RPMI8226 (cell line): ENCODE results near the gene PRRG2.
A peak's percentile ranks its signal among the peaks of the same experiment; 100 is the strongest.
"Not testable (repeated sequence)": the region's sequence is repeated elsewhere in the genome, so short reads cannot be mapped to it uniquely, and the experiment has no call there.

Source experiments
- DNase-seq: peaks from one replicate; pipeline ENCODE4 v3.0.0-alpha.2; 2015

The PRRG2 gene

DNA sequence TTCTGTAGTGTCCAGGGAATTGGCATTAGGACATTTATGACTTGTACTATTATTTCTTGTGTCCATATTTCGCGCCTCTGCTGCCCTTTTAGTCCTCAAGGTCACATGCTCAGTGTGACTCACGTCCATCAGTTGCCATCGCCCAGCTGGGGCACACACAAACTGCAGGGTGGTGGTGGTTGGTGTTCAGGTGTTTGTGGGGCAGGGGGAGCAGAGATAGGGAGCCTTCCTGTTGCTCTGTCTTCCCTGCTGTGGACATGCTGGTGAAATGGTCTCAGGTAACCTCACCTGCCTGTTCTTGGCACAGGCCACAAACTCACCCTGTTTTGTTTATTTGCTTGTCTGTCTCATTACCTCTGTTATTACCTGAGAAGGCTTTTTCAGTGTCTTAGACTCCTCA, 32.3 kb downstream of the PRRG2 start:
- DNase-seq, result no peak

DNA sequence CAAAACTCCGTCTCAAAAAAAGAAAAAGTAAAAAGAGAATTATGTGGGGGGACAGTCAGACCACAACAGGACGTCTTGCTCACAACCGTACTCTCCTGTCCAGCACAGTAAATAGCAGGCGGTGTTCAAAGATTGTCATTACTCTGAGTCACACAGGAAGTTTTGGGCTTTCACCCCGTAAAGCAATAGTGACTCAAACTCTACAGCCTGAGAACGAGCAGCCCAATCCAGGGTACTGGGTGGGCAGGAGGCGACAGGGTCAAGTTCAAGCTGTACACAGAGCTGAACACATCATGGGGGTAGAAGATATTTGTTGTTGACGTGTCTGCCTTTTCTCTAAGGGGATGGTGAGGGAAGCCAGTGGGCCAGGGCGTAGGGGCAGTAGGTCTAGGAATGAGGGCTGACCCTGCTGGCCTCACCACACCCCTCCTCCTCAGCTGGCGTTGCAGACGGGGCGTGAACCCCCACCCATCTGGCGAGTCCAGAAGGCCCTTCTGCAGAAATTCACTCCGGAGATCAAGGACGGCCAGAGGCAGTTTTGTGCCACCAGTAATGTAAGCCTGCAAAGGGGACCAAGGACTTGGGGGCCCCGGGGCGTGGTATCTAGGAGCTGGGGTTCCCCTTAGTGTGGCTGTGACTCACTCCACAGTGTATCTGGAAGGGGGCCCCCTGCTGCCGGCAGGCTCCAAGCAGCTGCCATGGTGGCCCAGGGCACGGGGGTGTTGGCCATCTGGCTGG, 33.1 kb downstream of the PRRG2 start:
- no peak for DNase-seq

DNA sequence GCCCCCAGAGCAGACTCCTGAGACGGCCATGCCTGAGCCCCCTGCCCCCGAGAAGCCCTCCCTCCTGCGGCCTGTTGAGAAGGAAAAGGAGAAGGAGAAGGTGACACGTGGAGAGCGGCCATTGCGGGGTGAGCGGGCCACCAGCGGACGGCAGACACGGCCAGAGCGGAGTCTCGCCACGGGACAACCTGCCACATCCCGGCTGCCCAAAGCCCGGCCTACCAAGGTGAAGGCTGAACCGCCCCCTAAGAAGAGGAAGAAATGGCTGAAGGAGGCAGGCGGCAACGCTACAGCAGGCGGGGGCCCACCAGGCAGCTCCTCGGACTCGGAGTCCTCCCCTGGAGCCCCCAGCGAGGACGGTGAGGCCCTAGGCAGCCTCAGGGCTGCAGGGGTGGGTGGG, 34.7 kb downstream of the PRRG2 start:
- no peak for DNase-seq

DNA sequence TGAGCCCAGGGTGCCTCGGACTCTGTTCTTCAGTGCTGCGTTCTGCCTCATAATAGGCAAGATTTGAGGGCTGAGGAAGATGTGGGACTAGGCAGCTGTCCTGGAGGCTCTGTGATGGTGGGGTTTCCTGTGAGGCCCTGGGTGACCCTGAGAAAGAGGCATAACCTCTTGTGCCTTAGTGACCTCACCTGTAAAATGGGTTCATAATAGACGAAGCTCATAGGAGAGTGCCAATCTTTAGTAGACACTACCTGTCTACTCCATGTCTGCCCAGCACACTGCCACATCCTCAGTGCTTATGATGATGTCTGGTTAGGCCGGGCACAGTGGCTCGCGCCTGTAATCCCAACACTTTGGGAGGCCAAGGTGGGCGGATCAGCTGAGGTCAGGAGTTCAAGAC, 35.4 kb downstream of the PRRG2 start:
- no peak for DNase-seq

DNA sequence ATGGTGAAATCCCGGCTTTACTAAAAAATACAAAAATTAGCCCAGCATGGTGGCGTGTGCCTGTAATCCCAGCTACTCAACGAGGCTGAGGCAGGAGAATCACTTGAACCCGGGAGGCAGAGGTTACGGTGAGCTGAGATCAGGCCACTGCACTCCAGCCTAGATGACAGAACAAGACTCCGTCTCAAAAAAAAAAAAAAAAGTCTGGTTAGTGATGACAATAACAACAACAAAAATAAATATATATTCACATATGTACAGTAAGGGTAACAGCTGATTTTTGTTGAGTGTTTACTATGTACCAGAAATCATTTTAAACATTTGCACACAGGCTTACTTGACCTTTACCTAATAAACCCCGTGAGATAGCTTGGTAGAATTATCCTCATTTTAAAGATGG, 35.8 kb downstream of the PRRG2 start:
- DNase-seq, result no peak

DNA sequence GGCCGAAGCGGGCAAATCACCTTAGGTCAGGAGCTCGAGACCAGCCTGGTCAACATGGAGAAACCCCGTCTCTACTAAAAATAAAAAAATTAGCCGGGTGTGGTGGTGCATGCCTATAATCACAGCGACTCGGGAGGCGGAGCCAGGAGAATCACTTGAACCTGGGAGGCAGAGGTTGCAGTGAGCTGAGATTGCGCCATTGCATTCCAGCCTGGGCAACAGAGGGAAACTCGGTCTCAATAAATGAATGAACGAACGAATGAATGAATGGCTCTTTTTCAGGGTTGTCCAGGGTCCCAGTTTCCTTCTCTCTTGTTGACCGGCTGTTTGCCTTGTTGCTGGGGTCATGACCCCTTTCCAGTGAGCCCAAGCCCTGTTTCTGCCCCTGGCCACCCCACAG, 36.7 kb downstream of the PRRG2 start:
- DNase-seq, result not testable (repeated sequence)

DNA sequence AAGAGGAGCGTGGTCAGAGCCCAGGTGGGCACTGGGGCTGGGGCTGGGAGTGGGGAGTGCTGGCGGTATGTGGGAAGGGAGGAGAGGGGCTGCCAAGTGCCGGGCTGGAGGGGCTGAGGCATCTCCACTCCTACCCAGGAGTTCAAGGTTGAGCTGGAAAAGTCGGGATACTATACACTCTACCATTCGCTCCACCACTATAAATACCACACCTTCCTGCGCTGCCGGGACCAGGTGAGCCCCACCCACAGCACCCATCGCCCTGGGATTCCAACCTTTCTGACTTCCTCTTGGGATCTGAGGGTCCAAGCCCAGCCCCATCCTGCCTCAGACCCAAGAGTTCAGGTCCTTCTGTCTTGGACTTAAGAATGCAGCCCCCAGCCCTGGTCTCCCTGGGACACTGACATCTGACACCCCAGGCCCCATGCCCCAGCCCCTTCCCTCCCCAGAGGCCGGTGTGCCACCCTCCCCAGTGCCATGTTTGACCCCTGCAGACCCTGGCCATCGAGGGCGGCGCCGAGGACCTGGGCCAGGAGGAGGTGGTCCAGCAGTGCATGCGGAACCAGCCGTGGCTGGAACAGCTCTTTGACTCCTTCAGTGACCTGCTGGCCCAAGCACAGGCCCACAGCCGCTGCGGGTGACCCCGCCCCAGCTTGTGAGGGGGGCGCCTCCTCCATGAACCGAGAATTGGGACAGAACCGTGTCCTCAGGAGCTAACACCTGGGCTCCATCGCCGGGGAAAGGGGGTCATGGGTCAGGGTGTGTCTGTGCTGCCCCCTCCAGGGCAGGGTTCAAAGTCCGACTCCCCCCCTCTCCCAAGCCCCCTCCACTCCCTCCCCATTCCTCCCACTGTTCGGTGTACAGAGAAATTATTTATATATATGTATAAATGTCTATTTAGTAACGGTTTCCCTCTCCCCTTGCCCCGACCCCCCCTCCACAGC, 44.1 kb downstream of the PRRG2 start:
- DNase-seq, result no peak

DNA sequence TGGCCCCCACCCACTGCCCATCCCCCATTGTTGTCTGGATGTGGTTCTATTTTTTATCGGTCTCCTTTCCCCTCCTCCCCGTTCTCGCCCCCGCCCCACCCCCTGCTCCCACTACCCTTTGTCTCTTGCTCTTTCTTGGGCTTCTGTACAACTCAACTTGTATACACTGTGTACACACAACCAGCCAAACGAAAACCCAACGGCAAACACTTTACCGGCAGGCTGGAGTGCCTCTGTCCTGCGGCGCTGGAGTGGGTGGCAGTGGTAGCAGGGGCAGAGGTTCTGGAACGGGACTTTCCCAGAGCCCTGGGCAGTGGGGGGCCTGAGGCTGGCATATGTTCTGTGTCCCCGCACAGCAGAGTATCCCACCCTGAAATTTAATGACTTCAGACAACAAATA, 45.1 kb downstream of the PRRG2 start:
- no peak for DNase-seq

DNA sequence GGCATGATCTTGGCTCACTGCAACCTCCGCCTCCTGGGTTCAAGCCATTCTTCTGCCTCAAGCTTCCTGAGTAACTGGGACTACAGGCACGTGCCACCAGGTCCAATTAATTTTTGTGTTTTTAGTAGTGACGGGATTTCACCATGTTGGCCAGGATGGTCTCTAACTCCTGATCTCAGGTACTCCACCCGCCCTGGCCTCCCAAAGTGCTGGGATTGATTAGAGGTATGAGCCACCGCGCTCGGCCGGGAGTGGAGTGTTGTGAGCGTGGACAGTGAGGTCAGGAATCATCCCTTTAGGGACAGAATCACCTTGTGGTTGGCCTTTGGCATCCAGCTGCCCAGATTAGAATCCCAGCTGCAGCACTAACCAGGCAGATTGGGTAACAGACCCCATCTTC, 48.5 kb downstream of the PRRG2 start:
- DNase-seq, result no peak

DNA sequence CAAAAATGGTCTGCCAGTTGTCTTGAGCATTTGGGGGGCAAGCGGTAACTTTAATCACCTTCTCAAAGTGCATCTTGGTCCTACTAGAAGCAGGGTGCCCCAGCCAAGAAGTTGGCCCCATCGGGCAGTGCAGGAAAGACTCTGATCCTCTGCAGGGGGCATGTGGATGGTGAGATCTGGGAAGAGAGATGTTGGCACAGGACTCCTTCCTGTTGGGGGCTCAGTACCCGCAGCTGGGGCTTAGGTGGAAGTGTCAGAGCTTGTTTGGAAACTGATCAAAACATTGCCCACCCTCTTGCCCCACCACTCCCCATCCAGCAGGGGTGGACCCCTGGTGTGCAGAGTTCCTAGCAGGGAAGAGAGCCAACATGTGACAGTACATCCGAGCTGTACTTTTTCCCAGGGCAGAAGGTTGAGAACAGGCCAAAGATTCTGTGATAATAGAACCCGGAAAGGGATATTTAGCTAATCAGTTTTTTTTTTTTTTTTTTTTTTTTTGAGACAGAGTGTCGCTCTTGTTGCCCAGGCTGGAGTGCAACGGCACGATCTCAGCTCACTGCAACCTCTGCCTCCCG, 50.0 kb downstream of the PRRG2 start:
- DNase-seq, result no peak

DNA sequence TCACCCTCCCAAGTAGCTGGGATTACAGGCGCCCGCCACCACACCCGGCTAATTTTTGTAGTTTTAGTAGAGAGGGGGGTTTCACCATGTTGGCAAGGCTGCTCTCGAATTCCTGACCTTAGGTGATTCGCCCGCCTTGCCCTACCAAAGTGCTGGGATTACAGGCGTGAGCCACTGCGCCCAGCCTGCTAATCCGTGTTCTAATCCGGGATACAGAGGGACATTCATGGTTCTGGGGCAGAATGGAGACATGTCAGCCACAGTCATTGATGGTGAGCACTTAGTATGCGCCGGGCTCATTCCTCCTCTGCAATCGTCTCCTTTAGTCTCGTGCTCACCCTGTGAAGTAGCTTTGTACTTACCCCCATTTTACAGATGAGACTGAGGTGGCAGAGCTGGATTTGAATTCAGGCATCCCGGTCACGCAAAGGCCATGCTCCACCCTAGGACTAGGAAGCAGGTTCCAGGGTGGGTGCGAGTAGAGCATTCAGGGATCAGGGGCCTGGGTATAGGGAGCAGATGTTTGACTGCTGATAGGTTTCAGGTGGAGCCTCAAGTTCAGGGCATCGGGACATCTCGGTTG, 50.6 kb downstream of the PRRG2 start:
- no peak for DNase-seq

DNA sequence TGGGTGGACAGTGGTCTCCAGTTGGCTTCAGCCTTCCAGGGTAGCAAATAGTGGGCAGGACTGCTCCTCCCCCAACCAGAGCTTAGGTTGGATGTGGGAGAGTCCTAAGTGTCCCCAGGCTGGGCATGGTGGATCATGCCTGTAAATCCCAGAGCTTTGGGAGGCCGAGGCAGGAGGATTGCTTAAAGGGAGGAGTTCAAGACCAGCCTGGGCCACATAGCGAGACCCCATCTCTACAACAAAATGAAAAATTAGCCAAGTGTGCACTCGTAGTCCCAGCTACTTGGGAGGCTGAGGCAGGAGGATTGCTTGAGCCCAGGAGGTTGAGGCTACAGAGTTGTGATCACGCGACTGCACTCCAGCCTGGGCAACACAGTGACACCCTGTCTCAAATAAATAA, 51.5 kb downstream of the PRRG2 start:
- no peak for DNase-seq

DNA sequence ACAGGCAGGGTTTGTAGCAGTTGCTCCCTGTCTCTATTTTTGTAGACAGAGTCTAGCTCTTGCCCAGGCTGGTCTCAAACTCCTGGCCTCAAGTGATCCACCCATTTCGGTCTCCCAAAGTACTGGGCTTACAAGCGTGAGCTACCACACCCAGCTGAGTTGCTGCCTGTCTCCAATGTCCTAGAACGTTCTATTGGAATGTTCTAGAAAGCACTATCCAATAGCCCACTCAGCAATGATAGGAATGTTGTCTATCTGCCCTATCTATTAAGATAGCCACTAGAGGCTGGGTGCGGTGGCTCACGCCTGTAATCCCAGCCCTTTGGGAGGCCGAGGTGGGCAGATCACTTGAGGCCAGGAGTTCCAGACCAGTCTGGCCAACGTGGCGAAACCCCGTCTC, 52.2 kb downstream of the PRRG2 start:
- not testable (repeated sequence) for DNase-seq

DNA sequence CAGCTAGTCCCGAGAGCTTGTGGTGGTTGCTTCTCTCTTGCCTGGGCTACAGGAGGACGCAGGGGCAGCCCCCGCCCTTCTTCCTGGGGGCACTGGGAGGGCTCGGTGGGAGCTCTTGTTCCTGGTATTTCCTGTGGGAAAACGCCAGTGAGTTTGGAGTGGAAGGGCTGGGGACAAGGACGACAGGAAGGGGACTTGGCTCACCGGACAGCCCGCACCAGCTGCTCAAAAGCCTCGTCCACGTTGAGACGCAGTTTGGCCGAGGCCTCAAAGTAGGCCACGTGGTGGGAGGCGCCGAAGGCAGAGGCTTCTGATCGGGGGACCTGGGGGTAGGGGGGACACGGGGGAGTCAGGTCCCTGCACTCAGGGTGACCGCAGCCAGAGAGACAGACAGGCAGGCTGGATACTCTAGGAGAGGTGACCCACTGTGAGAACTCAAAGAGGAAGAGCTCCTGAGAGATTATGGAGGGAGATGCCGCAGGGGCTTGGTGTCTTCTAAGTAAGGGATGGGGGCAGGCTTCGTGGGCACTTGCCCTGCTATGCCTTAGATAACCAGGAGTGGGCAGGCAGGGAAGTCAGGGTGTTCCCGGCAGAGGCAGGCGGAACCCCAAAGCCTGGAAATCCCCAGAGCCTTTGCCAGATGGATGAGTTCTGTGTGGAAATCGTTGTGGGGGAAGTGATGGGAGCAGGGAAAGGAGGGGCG, 54.6 kb downstream of the PRRG2 start:
- no peak for DNase-seq

DNA sequence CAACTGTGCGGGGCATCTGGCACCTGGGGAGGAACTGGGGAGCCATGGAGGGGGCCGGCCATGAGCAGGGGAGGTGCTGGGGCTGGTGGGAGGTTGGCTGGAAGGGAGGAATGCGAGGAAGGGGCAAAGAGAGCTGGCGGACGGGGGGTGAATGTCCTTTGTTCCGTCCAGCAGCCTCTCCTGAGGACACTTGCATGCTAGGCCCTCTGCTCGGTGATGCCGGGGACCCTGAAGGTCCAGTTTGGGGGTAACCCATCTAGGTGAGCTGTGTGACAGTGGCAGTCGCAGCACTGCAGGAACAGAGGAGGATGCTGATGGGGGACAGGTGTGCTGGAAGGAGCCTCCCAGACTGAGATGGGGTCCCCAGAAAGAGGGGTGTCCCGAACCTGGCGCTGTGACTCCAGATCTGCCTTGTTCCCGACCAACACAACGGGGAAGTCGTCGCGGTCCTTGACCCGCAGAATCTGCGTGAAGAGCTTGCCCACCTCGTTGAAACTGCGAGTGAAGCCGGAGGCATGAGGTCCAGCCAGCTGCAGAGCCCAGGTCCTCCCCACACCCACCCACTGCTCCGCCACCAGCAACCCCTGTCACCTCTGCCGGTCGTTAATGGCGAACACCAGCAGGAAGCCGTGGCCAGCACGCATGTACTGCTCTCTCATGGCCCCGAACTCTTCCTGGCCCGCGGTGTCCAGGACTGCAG, 55.3 kb downstream of the PRRG2 start:
- no peak for DNase-seq

DNA sequence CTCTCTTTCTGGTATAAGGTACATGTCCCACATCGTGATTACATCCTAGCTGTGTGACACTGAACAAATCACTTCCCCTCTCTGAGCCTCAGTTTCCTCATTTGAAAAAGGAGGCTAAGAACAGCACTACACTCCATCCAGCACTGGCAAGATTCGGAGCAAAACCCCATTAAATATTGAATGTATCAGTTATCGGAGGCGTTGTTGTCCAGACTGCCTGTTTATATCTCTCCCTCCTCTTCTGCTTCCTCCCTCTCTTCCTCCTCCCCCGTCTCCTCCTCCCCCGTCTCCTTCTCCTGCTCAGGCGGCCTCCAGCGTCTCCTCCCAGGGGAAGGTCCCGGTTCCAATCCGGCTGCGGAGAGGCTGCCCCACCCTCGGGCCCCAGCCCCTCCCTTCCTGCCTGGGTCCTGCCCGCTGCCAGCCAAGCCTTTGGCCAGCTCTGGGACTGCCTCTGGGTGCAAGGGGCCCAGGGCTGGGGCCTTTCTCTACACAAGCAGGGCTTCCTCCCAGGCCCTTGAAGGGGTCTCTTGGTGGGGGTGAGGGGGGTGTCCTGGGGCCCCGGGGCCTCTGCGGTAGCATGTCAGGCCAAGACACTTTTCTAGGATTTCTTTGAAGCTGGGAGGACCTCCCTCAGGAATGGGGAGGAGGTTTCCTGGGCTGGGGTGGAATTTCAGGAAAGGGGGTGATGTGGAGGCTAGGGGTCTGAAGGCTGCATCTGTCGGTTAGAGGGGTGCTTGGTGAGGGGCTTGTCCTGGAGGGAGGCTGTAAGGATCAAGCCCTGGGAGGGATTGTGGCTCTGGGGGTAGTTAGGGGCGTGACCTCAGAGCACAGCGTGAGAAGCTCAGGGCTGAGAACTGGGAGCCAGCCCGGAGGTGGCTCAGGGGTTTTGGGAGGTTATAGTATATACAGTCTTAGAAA, 57.0 kb downstream of the PRRG2 start:
- DNase-seq, result no peak

DNA sequence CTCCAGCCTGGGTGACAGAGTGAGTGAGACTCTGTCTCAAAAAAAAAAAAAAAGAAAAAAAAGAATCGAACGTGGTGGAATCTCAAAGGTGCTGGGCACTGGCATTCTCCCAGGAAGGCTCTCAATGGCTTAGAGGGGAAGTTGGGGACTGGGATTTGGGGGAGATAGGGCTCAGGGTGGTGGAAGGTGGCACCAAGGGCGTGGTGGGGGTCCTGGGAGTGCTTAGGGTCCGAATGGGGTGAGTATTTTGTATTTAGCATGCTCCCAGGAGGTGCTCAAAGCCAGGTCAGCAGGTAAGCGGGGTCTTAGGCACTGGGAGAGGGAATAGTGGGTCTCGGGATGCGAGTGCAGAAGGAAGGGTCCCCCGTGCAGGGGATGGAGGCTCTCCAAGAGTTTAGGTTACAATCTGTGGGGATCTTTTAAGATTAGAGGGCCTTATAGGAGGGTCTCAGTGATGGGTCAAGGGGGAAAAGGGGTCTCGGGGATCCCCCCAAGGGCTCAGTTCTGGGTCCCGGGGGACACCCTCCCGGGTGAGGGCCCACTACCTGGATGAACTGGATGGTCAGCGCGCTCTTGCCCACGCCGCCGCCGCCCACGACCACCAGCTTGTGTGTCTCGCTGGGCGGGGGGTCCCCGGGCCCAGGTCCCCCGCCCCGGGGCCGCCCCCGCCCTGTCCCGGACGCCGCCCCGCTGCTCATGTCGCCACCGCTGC, 58.4 kb downstream of the PRRG2 start:
- no peak for DNase-seq

DNA sequence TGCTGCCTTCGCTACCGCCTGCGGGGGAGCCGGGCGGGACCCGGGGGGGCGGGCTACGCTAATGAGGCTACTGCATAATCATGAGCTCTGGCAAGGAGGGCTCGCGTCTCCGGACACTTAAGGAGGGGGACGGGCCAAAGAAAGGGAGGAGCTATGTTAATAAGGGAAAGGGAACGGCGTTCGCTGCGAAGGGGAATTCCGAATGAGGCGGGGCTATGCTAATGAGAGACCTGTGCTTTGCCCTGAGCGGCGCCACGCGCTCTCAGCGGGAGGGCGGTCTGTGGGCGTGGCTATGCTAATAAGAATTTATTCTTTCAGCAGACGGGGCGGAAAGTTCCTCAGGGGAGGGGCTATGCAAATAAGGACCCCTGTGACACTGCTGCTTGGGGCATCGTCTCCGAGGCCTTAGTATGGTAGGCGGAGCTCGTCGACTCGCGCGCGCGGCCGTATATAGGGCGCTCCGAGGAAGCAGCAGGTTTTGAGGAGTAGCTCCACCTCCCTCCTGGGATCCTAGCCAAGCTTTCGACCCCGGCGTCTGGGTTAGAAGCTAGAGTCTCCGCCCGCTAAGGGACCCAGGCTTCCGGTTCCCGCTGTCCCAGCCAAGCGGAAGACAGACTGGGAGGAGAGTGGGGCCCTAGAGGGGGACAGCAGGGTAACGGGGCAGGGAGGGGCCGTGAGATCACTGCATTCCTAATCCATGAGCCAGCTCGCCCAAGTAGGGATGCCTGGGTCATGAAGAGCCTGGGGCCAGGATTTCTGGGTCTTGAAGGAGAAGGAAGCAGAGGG, 59.2 kb downstream of the PRRG2 start, which contains the start of gene RRAS:
Gene RRAS (minus strand): TSS at position 31 of the 786 bp plus-strand sequence. CDS start 45 bp downstream, outside the sequence.
- DNase-seq, result peak; percentile 100
